Neural cell (in vitro differentiated cells): ENCODE data around the gene CAPRIN1.

Source experiments
- EP300 ChIP-seq: fragments of 450-650 bp; conservative IDR thresholded peaks from 2 replicates; pipeline ENCODE4 v1.6.1; 2014; ENCODE audit warnings: antibody characterized with exemption, mild to moderate bottlenecking, moderate library complexity; ENCODE audit not compliant: poor library complexity, severe bottlenecking
- EZH2 ChIP-seq: fragments of 200-600, 300-800 bp; shearing (Covaris generic), sonication (generic); IDR thresholded peaks from 2 replicates; pipeline ENCODE4 v1.6.1; 2014; ENCODE audit warnings: antibody characterized with exemption, low read length, borderline replicate concordance, mild to moderate bottlenecking; ENCODE audit not compliant: insufficient read depth, poor library complexity, severe bottlenecking
- SMC3 ChIP-seq: fragments of 450-650 bp; conservative IDR thresholded peaks from 2 replicates; pipeline ENCODE4 v1.6.1; 2014; ENCODE audit warnings: antibody characterized with exemption, mild to moderate bottlenecking, moderate library complexity; ENCODE audit not compliant: poor library complexity
- TF ChIP-seq, protein P1 (sequence below): fragments of 450-650 bp; IDR thresholded peaks from 2 replicates; pipeline ENCODE4 v1.5.1; 2014; ENCODE audit warnings: antibody characterized with exemption, mild to moderate bottlenecking, moderate library complexity; ENCODE audit not compliant: poor library complexity, severe bottlenecking
- TF ChIP-seq, protein P2 (sequence below): IDR thresholded peaks from 2 replicates; pipeline ENCODE4 v1.6.1; 2012; ENCODE audit warnings: borderline replicate concordance

DNA sequence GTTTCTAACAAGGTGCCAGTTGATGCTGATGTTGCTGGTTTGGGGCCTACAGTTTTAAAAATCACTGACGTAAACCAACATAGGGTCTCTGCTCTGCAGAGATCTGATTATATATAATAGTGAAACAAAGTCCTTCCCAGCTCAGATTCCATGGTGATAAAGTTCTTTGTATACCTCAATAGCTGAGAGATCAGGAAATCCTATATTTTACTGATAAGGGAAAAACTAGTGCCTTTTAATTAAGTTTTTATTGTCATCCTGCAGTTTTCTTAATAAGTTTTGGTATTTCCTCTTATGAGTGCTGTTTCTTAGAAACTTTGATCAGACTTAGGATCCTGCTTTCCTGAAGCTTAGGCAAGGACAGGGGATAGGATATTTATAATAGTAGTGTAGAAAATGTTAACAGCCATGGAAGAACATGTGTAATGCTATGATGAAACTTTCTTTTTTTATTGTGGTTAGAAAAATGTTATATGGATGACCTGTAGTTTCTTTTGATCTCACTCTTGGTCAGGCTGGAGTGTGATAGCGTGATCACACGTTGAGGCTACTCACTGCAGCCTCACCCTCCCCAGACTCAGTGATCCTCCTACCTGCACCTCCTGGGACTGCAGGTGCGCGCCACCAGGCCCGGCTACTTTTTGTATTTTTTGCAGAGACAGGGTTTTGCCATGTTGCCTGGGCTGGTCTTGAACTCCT is 14.1 kb downstream of the CAPRIN1 start:
- TF ChIP-seq EZH2, result no peak
- TF ChIP-seq, protein P1, sequence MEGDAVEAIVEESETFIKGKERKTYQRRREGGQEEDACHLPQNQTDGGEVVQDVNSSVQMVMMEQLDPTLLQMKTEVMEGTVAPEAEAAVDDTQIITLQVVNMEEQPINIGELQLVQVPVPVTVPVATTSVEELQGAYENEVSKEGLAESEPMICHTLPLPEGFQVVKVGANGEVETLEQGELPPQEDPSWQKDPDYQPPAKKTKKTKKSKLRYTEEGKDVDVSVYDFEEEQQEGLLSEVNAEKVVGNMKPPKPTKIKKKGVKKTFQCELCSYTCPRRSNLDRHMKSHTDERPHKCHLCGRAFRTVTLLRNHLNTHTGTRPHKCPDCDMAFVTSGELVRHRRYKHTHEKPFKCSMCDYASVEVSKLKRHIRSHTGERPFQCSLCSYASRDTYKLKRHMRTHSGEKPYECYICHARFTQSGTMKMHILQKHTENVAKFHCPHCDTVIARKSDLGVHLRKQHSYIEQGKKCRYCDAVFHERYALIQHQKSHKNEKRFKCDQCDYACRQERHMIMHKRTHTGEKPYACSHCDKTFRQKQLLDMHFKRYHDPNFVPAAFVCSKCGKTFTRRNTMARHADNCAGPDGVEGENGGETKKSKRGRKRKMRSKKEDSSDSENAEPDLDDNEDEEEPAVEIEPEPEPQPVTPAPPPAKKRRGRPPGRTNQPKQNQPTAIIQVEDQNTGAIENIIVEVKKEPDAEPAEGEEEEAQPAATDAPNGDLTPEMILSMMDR, result no peak
- no peak for TF ChIP-seq SMC3
- TF ChIP-seq, protein P2, sequence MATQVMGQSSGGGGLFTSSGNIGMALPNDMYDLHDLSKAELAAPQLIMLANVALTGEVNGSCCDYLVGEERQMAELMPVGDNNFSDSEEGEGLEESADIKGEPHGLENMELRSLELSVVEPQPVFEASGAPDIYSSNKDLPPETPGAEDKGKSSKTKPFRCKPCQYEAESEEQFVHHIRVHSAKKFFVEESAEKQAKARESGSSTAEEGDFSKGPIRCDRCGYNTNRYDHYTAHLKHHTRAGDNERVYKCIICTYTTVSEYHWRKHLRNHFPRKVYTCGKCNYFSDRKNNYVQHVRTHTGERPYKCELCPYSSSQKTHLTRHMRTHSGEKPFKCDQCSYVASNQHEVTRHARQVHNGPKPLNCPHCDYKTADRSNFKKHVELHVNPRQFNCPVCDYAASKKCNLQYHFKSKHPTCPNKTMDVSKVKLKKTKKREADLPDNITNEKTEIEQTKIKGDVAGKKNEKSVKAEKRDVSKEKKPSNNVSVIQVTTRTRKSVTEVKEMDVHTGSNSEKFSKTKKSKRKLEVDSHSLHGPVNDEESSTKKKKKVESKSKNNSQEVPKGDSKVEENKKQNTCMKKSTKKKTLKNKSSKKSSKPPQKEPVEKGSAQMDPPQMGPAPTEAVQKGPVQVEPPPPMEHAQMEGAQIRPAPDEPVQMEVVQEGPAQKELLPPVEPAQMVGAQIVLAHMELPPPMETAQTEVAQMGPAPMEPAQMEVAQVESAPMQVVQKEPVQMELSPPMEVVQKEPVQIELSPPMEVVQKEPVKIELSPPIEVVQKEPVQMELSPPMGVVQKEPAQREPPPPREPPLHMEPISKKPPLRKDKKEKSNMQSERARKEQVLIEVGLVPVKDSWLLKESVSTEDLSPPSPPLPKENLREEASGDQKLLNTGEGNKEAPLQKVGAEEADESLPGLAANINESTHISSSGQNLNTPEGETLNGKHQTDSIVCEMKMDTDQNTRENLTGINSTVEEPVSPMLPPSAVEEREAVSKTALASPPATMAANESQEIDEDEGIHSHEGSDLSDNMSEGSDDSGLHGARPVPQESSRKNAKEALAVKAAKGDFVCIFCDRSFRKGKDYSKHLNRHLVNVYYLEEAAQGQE, result no peak
- no peak for TF ChIP-seq EP300
